GM19328 (cell line): ENCODE results near the gene TLE4.
"Not testable (repeated sequence)": the region's sequence is repeated elsewhere in the genome, so short reads cannot be mapped to it uniquely, and the experiment has no call there.

Experiments
- ATAC-seq: cut with Tn5 transposase; IDR thresholded peaks from one replicate; pipeline ENCODE4 v1.9.1; 2021; ENCODE audit warnings: mild to moderate bottlenecking, moderate library complexity; ENCODE audit not compliant: unreplicated experiment

TLE4 gene

GRCh38 chr9:79571309-79572031, at the start of gene TLE4:
TSS of gene TLE4 (plus strand) at chr9:79571965. CDS start at chr9:79572791, 826 bp downstream.
- peak; percentile 84 for ATAC-seq

DNA sequence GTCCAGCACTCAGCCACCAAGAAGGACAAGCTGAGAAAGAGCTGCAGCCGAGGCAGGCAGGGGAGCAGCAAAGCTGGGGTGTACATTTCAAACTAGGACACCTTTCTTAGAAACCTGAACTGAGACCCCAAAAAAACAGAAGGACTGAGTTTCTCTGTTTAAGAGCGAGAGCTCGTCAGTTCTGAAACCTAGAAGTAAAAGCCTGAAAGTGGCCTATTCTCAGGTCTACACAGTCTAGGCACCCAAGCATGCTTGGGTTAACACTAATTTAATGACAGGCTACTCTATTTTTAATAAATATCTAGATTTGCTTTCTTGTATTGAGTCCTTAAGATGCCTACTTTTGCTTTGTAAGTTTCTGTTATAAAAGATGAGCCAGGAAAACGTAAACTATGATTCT, 49.0 kb upstream of the TLE4 start:
- ATAC-seq = no peak

- no peak for ATAC-seq
These were observed 47.5 kb upstream of the TLE4 start for GRCh38 chr9:79524266-79524665.

GRCh38 chr9:79526149-79526672, 45.6 kb upstream of the TLE4 start:
- no peak for ATAC-seq

- no peak for ATAC-seq
These were observed 36.2 kb upstream of the TLE4 start for GRCh38 chr9:79535534-79535933.

DNA sequence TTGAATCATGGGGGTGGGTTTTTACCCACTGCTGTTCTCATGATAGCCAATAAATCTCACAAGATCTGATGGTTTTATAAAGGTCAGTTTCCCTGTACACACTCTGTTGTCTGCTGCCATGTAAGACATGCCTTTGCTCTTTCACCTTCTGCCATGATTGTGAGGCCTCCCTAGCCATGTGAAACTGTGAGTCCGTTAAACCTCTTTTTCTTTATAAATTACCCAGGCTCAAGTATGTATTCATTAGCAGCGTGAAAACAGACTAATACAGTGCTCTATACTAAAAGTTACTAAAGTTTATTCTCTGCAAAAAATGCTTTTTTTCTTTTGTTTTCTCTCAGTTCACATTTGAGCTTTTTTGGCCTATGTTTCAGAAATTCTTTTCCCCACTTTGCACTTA, 33.9 kb upstream of the TLE4 start:
- no peak for ATAC-seq

DNA sequence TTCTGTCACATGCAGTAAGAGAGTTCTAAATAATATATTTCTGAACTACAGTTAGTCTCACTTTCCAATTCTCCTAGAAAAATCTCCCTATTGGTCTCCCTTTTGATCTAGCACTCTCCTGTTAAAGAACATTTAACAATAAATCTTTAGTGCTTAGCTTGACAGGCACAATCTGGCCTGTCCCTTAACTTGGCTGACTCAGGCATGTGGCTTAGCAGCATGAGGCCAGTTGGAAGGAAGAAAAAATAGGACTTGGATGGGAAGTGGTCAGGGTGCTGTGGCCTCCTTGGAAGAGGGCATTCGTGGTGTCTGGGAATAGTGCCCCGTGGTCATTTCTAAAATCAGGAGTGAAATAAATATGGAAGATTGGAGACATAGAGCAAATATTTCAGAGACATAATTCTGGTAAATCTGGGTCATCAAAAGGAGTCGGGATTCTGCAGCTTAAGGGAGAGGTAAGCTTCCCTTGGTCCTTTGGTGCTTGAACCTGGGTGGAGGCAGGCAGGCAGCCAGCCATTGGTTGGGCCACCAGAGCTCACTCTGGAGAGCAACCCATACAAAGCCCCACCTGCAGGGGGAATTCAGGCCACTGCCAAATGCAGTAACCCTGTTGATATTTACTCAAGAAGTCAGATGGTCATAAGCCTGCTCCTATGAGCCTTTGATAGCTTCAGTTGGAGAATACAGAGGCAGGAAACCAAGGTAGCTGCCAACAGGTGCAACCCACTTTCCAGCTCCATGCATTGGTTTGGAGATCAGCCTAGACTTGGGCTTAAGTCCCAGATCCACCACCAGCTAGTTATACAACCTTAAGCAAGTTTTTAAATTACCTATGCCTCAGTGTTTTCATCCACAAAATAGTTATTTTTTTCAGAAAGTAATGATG, 28.8 kb upstream of the TLE4 start:
- no peak for ATAC-seq

GRCh38 chr9:79544375-79544774, 27.4 kb upstream of the TLE4 start:
- not testable (repeated sequence) for ATAC-seq

DNA sequence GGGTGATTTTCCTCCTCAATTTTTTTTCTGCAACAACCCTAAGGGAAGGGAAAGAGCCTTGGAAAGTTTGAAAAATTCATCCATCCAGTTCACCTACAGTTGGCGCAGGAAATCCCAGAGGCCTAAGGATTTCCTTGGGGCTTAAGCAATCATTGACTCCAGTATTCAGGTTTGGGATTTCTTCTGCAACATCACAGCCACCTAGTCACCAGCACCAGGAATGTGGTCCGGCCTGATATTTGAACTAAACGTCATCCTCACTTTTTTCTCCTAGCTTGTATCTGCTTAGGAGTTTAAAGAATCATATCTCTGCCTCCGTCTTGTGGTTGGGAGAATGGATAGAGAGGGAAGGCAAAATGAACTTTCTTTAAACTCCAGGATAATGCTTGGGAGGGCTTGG, 20.2 kb upstream of the TLE4 start:
- no peak for ATAC-seq

DNA sequence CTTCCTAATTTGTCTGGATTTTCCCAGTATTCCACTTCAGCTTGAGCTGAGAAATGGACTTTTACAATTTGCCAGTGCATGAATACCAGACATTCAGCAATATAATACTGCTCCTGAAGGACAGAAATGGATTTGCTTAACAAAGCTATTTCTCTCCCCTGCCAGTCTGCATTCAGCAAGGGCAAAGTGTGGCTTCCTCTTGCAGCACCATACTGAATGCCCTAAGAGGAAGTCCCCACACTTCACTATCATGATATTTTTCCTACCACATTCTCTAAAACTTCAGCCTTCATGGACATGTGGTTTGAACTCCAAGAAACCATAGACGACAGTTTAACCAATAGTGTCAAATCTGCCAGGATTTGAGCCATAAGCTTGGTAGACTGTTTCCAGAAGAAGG, 19.8 kb upstream of the TLE4 start:
- ATAC-seq = no peak

GRCh38 chr9:79555474-79556089, 16.2 kb upstream of the TLE4 start:
- ATAC-seq = no peak

DNA sequence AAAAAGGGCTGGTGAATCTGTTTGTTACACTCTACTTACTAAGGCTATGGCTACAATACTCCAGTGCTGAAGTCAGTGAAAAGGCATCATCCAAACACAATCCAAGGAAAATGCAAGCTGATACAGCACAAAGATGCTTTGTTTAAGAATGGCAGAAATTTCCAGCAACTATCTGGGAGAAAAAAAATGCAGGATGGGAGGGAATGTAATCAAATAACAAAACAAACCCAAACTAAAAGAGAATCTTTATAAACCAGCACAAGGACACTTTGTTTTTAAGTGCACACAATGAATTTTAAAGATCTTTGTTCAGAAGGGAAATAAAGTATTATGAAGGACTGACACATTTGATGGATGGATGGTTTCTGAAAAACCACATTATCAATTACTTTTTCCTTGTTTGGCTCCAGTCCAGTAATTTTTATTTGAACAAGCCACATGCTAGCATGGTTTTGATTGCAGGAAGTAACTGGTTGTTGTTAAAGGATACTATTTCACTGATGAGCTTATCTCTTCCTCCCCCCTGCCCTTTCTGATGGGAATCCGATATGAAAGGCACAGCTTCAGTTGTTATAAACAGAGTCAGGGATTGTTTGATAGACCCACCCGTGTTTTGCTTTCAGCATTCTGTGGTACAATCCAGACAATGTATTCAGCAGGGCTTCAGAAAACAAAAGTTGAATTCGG, 12.1 kb upstream of the TLE4 start:
- ATAC-seq = no peak

DNA sequence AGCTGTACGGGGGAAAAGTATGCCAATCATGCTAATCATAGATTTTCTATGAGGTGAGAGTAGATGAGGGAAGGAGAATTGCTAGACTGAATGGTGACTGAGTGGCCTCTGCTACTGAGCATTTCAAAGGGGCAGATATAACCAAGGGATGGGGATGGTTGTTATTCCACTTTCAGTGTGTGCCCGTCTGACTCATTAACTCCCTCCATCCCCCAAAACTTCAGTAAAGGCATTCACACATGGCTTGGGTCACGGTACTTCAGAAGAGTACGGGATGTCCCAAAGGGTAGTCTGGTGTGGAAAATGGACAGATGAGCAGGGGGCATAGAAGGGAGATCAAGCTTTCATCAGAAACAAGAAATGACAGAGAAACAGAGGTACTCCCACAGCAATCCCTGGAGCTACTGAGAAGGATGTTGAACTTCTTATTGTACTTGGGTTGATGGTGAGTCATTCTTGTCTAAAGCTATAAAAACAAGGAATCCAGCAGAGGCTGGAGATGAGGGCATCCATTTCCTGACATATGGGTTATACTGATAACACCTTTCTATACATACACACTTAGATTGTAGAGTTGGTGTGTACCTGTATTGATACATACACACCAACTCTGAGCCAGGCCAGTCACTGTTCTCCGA, 8.9 kb upstream of the TLE4 start:
- no peak for ATAC-seq

DNA sequence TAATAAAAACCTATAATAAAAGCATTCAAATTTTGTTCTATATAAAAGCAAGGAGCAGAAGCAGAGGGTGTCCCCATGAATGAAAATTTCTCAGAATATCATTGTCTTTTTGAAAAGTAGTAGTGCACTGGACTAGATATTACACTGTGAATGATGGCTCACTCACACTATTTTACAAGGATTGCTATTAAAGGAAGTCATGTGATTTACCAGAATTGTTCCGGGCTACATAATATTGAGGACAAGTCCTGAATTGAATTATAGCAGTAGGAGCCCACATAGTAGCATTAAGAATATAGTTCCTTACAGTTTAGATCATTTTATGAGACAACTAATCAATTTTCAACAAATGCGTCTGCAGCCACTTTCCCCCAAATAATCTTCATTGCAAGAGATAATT, 7.7 kb upstream of the TLE4 start:
- no peak for ATAC-seq

- peak; percentile 87 for ATAC-seq
These were observed 6.5 kb upstream of the TLE4 start for GRCh38 chr9:79565245-79565644.

DNA sequence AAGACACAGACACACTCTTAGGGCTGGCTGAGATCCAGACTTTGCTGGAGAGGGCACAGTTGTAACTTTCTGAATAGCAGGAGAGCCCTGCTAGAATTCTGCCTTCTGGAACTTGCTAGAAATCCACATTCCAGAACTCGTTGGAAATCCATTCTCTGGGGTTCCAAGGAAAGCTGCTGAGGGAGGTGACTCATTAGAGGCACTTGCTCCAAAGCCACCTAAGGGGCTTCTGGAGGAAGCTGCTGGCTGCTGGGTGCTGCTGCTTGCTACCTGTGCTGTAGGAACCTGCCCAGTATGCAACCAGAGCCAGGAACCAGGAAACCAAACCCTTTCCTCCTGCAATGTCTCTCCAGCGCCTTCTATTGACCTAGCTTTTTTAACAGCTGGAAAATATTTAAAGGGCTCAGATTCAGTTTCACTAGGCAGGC, 4.1 kb upstream of the TLE4 start:
- no peak for ATAC-seq

- no peak for ATAC-seq
These were observed 3.2 kb upstream of the TLE4 start for GRCh38 chr9:79568337-79569101.

GRCh38 chr9:79569814-79570447, 1.8 kb upstream of the TLE4 start:
- ATAC-seq = no peak
